ENCODE measurements around the gene VAPB. TPM values are rescaled to one million over a fixed set of nuclear protein-coding genes. Genes with fewer than 3 reads are reported as not detected.

VAPB gene
- total RNA-seq: 23.1 and 24.1 TPM in 2 replicates

DNA sequence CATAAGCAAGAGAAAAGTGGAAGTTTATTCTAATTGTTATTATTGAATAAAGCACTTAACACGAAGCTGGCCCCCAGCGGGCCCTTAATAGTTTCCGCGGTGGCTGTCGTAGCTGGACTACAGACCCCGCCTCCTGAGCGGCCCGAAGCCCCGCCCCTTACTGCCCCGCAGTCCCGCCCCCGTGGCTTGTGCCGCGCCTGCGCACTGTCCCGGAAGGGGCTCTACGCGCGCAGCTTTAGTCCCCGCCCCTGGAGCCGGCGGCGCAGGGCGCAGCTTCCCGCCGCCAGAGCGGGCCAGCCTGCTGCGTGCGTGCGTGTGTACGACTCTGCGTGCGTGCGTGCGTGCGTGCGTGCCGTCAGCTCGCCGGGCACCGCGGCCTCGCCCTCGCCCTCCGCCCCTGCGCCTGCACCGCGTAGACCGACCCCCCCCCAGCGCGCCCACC, at the start of gene VAPB:
Gene VAPB (plus strand): TSS at position 348 of the 442 bp plus-strand sequence. CDS start 231 bp downstream, outside the sequence.
- TF ChIP-seq, protein P1, sequence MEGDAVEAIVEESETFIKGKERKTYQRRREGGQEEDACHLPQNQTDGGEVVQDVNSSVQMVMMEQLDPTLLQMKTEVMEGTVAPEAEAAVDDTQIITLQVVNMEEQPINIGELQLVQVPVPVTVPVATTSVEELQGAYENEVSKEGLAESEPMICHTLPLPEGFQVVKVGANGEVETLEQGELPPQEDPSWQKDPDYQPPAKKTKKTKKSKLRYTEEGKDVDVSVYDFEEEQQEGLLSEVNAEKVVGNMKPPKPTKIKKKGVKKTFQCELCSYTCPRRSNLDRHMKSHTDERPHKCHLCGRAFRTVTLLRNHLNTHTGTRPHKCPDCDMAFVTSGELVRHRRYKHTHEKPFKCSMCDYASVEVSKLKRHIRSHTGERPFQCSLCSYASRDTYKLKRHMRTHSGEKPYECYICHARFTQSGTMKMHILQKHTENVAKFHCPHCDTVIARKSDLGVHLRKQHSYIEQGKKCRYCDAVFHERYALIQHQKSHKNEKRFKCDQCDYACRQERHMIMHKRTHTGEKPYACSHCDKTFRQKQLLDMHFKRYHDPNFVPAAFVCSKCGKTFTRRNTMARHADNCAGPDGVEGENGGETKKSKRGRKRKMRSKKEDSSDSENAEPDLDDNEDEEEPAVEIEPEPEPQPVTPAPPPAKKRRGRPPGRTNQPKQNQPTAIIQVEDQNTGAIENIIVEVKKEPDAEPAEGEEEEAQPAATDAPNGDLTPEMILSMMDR (IDR thresholded peaks at IDR 0.05; ENCODE audit: insufficient read depth, low read length, poor library complexity, severe bottlenecking): no peak
- DNase-seq (ENCODE audit: low read depth): peak; percentile 75
- H3K36me3 ChIP-seq (ENCODE audit: control insufficient read depth, insufficient read depth, low read length): no peaks in the 10 kb centered on the region
- H3K4me3 ChIP-seq (ENCODE audit: low read depth, low read length): peak within 1 kb of the TSS; percentile 96
- no peaks in the 10 kb centered on the region for H3K27me3 ChIP-seq (ENCODE audit: control insufficient read depth, insufficient read depth, low read length)

DNA sequence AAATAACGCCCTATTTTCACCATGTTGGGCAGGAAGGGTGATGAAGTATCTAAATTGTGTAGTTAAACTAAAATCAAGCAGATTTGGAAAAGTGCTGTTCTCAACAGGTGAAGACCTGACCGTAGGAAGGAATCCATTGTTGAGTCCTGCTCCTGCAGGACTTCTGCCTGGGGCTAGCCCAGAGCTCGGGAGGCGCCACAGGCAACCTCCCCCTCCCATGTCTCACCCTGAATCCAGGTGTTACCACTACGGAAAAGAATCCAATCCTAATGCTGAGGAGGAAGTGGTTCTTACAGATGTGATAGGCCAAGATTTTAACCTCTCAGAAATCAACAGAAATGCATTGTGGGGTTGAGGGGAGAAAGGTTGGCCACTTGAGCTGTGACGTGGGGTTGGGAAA, 49.3 kb upstream of the VAPB start:
- no peaks in the 10 kb centered on the region for H3K27me3 ChIP-seq (ENCODE audit: control insufficient read depth, insufficient read depth, low read length)
- no peaks in the 10 kb centered on the region for H3K36me3 ChIP-seq (ENCODE audit: control insufficient read depth, insufficient read depth, low read length)
- TF ChIP-seq, protein P1 (IDR thresholded peaks at IDR 0.05; ENCODE audit: insufficient read depth, low read length, poor library complexity, severe bottlenecking): no peak
- H3K4me3 ChIP-seq (ENCODE audit: low read depth, low read length): no peak overlapping the region
- no peak for DNase-seq (ENCODE audit: low read depth)

GRCh38 chr20:58340151-58340550, 48.9 kb upstream of the VAPB start:
- Histone ChIP-seq H3K36me3 (ENCODE audit: control insufficient read depth, insufficient read depth, low read length) (no peaks in the 10 kb centered on the region), H3K27me3 (ENCODE audit: control insufficient read depth, insufficient read depth, low read length) (no peaks in the 10 kb centered on the region), H3K4me3 (ENCODE audit: low read depth, low read length) (no peak overlapping the region)
- TF ChIP-seq, protein P1 (IDR thresholded peaks at IDR 0.05; ENCODE audit: insufficient read depth, low read length, poor library complexity, severe bottlenecking): no peak
- DNase-seq (ENCODE audit: low read depth): no peak

DNA sequence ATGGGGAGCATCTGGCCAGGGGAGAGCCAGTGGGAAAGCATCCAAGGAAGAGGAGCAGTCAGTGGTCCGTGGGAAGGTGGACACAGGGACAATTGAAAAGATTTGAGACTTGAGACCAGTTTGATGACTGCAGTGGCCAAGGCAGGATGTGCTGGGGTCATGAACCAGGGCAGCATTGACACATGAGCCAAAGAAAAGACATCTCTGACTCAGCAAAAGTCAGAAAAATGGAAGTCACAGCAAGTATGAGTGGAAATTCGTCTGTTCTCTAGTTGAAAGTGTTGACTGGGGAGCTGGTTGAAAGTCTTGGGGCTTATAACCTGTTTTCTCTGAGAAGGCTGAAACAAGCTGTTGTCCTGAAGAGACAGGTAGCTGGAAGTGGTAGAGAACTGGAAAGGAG, 48.2 kb upstream of the VAPB start:
- DNase-seq (ENCODE audit: low read depth): no peak

GRCh38 chr20:58342104-58342945, 46.7 kb upstream of the VAPB start:
- Histone ChIP-seq H3K36me3 (ENCODE audit: control insufficient read depth, insufficient read depth, low read length) (no peaks in the 10 kb centered on the region), H3K4me3 (ENCODE audit: low read depth, low read length) (no peak overlapping the region), H3K27me3 (ENCODE audit: control insufficient read depth, insufficient read depth, low read length) (no peaks in the 10 kb centered on the region)
- TF ChIP-seq, protein P1 (IDR thresholded peaks at IDR 0.05; ENCODE audit: insufficient read depth, low read length, poor library complexity, severe bottlenecking): no peak
- no peak for DNase-seq (ENCODE audit: low read depth)

More for the DNA sequence above, 48.2 kb upstream of the VAPB start:
- Histone ChIP-seq H3K4me3 (ENCODE audit: low read depth, low read length) (no peak overlapping the region), H3K36me3 (ENCODE audit: control insufficient read depth, insufficient read depth, low read length) (no peaks in the 10 kb centered on the region), H3K27me3 (ENCODE audit: control insufficient read depth, insufficient read depth, low read length) (no peaks in the 10 kb centered on the region)
- TF ChIP-seq, protein P1 (IDR thresholded peaks at IDR 0.05; ENCODE audit: insufficient read depth, low read length, poor library complexity, severe bottlenecking): no peak
